HG03520 (cell line): Measurements from ENCODE around the gene FYCO1.
"Not testable (repeated sequence)": the region's sequence is repeated elsewhere in the genome, so short reads cannot be mapped to it uniquely, and the experiment has no call there.

Experiments used
- ATAC-seq: cut with Tn5 transposase; IDR thresholded peaks from one replicate; pipeline ENCODE4 v1.9.1; 2021; ENCODE audit warnings: mild to moderate bottlenecking, moderate library complexity; ENCODE audit not compliant: unreplicated experiment

The FYCO1 gene

DNA sequence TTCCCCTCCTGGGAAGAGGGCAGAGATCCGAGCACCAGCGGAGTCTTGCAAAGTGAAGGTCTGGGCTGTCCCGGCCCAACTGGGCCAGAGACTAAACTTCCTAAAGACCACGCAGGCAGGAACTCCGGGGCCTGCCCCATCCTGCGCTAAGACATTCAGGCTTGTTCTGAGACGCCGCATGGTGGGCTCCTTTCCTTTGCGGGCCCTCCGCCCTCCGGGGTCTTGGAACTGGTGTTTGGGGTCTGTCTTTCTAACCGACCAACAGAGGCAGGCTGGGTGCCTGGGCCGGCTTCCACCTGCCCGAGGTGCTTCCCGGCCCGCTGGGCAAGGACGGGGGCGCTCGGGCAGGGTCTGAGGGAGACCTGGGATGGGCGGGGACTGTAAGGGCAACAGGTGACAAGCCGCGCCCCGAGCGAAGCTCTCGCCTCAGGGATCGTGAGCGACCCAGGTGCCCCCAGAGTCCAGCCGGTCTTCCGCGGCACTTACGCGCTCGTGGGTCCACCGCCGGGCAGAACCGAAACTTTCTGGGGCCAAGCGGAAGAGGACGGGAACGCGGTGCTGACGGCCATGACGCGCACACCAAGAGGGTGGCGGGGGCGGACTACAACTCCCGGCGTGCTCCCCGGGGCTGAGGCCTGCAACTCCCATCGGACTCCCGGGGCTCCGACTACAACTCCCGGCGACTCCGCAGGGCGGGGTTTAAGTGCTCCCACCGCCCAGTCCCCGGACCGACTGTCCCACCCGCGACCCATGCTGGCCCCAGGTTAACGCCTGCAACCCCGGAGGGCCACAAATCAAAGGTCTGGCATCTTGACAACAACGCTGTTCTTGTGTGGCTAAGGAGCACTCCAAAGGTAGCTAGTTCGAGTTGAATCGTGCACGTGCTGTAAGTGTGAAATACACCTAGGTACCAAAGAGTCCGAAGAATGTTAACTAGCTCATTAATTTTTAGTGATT lies at the start of gene FYCO1:
FYCO1 (minus strand) TSS at position 589 of the 957 bp plus-strand sequence. CDS start 10,914 bp downstream, outside the sequence.
- peak; percentile 83 for ATAC-seq

DNA sequence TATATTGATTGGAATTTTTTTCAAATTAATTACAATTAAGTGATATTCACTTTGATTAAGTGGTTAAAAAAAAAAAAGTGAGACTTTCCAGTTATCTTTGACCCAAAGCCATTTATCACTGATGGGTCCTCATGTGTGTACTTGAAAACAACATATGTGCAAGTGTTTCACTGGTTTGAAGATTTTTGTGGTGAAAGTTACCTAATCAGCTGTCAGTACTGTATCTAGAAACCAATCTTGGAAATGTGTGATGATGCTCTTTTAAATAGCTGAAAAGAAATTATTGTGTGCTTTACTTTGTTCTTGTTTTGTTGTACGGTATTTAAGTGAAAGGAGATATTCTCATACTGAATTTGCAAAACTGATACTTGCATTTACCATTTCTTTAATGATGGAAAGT lies 43.3 kb upstream of the FYCO1 start:
- ATAC-seq: no peak

DNA sequence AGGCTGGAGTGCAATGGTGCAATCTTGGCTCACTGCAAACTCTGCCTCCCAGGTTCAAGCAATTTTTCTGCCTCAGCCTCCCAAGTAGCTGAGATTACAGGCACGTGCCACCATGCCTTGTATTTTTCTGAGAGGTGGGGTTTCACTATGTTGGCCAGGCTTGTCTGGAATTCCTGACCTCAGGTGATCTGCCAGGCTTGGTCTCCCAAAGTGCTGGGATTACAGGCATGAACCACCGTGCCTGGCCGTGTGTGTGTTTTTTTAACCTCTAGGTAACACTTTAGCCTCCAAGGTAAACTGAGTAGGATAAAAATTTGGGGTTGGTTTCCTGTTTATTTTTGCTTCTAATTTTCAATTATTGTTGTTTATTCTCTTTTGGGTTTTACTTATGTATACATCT lies 42.4 kb upstream of the FYCO1 start:
- ATAC-seq: not testable (repeated sequence)

DNA sequence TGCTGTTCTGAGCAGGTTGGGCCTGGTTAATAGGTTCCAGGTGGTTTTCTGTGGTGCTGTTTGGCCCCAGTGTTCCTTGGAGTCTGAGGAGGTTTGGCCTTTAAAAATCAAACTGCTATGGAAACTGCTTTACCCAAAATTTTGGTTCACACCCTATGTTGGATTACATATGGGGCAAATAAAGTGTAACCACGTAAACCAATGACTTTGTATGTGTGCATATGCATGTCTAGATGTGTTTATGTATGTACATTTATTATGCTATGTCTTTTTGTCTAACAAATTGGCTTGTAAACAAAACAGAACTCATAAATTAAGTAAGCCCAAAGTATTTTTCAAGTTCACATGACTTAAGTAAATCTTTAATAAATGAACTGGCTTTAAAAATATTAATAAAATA lies 40.6 kb upstream of the FYCO1 start:
- ATAC-seq: no peak

DNA sequence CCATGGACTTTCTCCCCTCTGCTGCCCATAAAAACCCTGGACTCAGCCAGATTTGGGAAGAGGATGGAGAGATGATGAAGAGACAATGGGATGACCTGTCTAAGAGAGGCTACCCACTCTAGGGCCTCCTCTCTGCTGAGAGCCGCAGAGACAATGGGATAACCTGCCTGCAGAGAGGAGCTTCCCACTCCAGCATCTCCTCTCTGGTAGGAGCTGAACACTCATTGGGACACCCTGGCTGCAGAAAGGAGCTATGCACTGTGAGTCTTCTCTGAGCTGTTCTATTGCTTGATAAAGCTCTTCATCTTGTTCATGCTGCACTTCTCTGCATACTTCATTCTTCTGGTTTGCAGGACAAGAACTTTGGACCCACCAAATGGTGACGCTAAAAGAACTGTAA lies 36.1 kb upstream of the FYCO1 start:
- ATAC-seq: no peak

DNA sequence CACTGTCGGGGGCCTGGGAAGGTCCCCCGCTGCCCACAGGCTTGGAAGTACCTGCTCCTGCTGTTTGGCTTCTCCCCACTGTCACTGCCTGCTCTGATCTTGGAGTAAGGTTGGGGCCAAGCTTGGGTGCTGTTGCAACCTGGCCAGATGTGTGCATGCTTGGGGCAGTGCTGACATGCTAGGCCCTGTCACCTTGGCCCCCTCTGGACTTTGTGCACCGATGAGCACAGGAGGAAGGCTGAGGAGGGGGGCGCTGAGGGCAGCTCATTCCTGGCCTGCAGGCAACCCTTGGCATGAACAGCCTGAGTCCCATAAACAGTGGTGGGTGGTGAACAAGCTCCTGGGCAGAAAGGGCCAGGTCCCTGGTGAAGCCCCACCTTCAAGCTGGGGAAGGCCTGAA lies 35.6 kb upstream of the FYCO1 start:
- ATAC-seq: no peak

DNA sequence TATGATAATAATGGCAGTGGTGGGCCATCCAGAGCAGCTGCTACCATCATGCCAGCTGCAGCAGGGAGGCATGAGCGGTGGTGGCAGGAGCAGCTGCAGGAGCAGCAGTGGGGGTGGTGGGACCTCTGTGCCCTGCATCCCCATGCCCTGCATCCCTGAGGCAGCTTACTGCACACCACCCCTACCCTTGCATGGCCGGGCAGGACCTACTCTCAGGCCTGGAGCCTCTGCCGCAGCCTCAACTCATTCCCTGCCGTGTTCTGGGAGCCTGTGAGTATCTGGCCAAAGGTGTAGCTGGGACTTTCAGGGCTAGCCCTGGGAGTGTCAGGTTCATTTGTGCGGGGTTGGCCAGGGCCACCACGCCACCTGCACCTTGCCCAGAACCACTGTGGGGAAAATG lies 35.0 kb upstream of the FYCO1 start:
- ATAC-seq: no peak

DNA sequence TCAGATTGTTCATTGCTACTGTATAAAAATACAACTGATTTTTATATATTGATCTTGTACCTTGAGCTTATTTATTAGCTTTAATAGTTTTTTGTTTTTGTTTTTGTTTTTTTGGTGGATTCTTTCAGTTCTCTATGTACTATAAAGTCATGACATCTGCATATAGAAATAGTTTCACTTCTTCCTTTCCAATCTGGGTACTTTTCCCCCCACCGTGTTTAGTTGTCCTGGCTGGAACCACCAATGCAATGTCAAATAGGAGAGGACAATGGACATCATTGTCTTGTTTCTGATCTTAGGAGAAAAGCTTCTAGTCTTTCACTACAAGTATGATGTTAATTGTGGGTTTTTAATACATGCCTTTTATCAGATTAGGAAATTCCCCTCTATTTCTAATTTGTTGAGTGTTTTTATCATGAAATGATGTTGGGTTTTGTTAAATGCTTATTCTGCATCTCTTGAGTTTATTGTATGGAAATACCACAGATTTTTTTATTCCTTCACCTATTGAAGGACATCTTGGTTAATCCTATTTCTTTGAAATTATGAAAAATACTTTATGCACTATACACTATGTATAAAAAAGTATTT lies 34.4 kb upstream of the FYCO1 start:
- ATAC-seq: no peak

DNA sequence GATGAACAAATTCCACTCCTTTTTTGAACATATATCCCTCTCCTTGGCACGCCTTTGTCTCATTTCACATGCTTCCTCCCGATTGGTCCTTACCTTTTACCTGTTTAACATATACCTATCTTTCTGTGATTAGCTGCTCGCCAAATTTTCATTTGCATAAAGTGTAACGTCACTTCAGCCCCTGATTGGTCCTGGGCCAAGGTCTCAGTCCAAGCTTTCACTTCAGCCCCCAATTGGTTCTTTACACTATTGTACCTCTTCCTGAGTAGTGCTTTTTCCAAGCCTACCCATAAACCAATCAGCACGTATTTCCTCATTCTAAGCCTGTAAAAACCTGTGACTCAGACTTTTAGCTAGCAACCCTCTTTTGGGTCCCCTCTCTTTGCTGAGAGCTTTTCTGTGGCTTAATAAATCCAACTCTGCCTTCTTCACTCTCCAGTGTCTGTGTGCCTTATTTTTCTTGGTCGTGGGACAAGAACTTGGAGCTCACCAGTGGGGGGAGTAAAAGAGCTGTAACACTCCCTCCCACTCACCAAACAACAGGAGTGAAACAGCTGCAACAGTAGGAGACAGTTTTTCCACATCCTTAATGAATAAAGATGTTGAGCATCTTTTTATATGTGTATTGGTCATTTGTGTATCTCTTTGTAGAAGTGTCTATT lies 32.2 kb upstream of the FYCO1 start:
- ATAC-seq: no peak

DNA sequence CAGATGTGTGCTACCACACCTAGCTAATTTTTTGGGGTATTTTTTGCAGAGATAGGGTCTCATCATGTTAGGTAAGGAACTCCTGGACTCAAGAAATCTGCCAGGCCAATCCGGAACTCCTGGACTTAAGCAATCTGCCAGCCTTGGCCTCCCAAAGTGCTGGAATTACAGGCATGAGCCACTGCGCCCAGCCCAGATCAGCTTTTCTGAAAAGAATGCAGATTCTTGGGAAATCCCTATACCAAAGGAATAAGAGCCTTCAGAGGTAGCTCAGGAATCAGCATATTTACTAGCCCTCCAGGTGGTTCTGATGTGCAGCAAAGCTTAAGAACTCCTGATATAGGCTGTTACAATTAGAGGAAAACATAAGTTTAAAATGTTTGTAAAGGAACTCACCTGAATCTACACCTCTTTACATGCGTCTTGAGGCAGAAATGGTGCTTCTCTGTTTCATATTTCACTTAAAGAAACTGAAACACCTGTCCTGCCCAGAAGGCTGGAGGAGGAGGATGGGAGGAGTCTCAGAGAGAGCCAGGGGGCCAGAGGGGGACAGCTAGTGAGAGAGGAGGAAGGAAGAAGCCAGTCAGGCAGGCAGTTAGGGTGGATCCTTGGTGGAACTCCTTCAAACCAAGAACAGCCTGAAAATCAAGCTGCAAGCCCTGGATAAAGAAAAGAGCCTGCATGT lies 31.5 kb upstream of the FYCO1 start, which contains the start of gene XCR1:
XCR1 (minus strand) TSS at position 463 of the 685 bp plus-strand sequence. CDS start 5,536 bp downstream, outside the sequence.
- ATAC-seq: no peak

DNA sequence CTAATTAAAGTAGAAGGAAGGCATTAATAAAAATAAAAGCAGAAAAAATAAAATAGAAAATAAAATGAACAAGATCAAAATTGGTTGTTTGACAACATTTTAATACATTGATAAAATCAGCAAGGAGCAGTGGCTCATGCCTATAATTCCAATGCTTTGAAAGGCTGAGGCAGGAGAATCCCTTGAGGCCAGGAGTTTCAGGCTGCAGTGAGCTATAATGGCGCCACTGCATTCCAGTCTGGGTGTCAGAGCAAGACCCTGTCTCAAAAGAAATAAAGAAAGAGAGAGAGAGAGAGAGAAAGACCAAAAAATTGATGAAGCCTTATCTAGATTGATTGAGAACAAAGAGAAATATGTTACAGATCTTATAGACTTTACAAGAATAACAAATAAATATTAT lies 29.5 kb upstream of the FYCO1 start:
- ATAC-seq: no peak

DNA sequence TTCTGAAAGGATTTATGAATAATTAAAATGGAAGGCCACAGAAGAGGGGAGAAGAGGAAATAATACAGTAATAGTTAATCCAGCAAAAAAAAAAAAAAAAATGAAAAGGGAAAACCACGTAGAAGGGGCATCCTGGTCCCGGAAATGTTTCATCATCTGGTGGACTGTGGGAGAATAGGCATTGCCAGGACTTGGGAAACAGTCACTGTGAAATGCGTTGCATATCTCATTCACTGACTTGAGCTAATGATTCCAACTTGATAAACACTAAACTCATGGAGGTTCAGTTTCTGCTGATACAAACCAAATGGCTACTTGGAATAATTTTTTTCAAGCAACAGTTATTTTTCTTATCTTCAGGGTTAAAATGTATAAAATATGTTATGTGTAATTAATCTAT lies 28.5 kb upstream of the FYCO1 start:
- ATAC-seq: no peak

DNA sequence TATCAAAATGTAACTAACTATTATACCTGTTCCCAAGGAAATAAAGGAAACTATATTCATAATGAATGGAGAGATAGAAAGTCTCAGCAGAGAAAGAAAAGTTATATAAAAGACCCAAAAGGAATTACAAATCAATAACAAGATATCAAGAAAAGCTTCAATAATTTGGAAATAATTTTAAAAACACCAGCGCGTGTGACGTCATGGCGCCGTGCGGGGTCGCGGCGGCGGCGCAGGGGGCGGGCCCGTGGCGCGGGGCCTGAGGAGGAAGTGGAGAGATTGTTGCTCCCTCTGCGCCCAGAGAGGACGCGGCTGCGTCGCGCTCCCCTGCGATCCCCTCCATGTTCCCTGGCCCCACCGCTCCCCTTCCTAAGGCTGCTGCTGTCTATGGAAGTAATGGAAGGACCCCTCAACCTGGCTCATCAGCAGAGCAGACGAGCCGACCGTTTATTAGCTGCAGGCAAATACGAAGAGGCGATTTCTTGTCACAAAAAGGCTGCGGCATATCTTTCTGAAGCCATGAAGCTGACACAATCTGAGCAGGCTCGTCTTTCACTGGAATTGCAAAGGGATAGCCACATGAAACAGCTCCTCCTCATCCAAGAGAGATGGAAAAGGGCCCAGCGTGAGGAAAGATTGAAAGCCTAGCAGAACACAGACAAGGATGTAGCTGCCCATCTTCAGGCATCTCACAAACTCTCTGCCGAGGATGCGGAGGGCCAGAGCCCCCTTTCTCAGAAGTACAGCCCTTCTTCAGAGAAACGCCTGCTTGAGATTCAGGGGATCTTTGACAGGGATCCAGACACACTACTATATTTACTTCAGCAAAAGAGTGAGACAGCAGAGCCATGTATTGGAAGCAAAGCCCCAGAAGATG lies 27.5 kb upstream of the FYCO1 start:
- ATAC-seq: no peak

DNA sequence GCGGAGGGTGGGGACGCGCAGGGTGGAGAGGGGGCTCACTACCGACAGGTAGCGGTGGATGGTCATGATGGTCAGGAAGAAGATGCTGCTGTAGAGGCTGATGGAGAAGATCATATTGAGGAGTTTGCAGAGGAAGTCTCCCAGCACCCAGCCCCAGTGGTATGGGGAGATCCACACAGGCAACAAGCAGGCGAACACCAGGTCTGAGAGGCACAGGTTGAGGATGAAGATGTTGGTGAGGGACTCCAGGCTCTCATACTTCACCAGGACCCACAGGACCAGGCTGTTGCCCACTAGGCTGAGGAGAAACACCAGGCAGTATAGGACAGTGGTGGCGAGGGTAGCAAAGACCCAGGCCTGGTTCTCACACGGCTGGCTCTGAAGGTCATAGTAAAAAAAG lies 25.9 kb upstream of the FYCO1 start:
- no peak for ATAC-seq

DNA sequence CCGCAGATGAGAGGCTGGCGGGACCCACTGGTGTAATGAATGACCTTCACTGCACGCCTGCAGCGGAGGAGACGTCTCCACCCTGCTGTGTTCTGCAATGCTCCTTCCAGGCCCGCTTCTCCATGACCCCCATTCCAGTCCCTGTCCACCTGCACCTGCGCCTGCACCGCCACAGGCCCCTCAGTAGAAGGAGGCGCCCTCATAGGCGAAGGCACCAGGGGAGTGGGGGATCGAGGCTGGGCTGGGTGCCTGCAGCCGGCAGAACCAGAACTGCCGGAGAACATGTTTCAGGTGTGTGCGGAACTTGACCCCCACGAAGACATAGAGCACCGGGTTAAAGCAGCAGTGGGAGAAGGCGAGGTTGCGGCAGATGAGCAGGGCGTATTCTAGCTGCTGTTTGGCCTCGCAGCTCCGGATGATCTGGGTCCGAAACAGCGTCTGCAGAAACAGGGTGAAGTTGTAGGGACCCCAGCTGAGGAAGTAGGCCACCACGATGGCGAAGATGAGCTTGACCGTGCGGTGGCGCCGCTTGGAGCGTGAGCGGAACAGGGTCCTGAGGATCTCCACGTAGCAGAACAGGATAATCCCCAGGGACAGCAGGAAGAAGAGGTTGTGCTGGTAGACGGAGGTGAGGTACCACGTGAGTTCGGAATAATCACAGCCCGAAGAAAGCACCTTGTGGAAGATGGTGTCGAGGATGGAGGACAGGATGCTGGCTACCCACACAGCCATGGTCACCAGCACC lies 25.3 kb upstream of the FYCO1 start:
- ATAC-seq: no peak

DNA sequence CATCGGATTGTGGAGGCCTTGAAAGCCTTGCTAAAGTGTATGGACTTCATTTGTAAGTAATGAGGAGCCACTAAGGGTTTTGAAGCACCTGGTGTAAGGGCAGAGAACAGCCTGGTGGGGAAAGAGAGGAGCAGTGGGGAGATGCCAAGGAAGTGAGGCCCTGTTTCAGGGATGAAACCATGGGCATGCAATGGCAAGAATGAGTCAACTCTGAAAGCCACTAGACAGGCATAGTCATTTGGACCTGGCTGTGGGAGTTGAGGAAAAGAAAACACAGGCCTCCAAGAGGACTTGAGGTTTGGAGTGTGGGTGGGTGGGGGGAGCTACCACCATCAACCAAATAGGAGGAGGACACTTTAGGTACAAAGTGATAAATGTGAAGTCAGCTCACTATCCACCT lies 24.1 kb upstream of the FYCO1 start:
- no peak for ATAC-seq

DNA sequence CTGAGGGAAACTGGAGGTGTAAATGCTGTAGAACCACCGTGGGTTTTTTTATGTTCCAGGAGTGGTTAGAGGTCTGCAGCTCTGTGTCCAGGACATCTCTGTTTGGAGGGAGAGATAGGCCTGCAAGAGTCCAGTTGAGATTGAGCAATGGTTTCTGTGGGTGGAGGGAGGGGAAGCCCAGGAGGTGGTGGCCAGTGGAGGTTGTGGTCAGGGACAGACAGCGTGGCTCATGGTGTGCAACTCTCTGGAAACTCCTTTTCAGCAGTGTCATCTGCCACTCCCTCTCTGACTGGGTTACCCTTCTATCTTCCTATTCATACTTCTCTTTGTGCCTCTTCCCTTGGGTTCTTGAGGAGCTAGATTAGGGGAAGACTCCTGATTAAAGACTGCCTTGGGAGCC lies 22.1 kb upstream of the FYCO1 start:
- no peak for ATAC-seq

DNA sequence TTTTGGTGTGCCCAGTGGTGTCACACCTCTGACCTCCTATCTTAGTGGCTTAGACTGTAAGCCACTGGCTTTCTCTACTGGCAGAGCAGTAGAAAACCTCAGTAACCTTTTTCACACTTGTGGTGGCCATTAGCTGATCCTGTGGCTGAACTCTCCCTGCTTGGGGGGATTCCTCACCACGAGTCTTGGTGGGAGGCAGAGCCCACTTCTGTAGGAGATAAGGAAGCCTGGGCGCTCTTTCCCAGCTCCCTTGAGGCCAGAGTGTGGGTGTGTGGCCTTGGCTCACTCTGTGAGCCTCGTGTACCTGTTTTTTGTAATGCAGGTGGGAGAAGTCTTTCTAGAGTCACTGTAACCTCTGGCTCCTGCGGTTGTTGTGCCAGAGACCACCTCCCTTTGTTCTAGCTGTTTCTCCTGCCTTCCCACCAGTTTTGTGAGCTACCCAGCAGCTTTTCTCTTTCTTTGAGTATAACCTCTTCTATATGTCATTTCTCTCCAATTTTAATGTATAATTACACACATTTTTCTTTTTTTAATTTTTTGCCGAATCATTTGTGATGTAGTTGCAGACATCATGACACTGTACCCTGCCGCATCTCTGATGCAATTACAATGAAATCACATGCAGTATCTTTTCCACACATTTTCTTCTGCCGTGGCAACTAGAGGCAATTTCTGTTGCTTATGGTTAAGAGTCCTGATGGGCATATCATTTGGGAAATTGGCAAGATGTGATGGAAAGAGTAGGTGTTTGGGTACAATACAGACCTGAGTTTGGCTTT lies 17.9 kb upstream of the FYCO1 start:
- no peak for ATAC-seq

DNA sequence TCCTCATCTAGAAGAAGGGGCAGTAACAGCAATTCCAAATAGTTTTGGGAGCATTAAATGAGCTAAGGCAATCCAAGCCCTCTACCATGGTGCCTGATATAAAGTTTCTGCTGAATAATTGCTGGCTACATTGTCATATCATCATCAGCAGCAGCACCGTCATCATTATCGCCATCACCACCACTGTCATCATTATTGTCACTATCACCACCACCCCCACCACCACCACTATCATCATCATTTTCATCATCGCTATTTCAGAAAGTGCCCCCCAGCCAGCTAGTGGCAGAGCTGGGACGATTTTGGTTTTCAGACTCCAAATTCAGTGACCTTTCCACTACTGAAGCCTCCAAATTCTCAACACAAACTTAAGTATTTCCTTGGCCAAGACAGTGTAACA lies 16.6 kb upstream of the FYCO1 start:
- ATAC-seq: no peak
